Ascending aorta (tissue), 2 donors: ENCODE results near the gene PKDREJ. TPM values are rescaled to one million over a fixed set of nuclear protein-coding genes. Genes with fewer than 3 reads are reported as not detected.
"Not testable (repeated sequence)": the region's sequence is repeated elsewhere in the genome, so short reads cannot be mapped to it uniquely, and the experiment has no call there.

Experiments
- DNase-seq, 2 donors: peaks; one replicate each; pipeline ENCODE4 v3.0.0-alpha.2; 2019; ENCODE audit warnings: low spot score in 2 of 2
- H3K27ac ChIP-seq, 2 donors: fragments of 200-600 bp; sonication (generic); one replicate each; pipeline ENCODE4 v1.5.1; 2016 to 2017; ENCODE audit warnings: mild to moderate bottlenecking in 1 of 2
- H3K27me3 ChIP-seq: fragments of 200-600 bp; sonication (generic); one replicate; pipeline ENCODE4 v1.5.1; 2017
- H3K36me3 ChIP-seq, 2 donors: fragments of 200-600 bp; sonication (generic); one replicate each; pipeline ENCODE4 v1.5.1; 2016
- H3K4me1 ChIP-seq, 2 donors: fragments of 200-600 bp; sonication (generic); one replicate each; pipeline ENCODE4 v1.5.1; 2016 to 2017; ENCODE audit warnings: mild to moderate bottlenecking in 1 of 2
- H3K4me3 ChIP-seq, 2 donors: fragments of 200-600 bp; sonication (generic); one replicate each; pipeline ENCODE4 v1.5.1; 2016 to 2017; ENCODE audit warnings: mild to moderate bottlenecking in 1 of 2
- H3K9me3 ChIP-seq, 2 donors: fragments of 200-600 bp; sonication (generic); one replicate each; pipeline ENCODE4 v1.5.1; 2016
- intact Hi-C: fragments of 100-400 bp; cut with DNase I; formaldehyde crosslinking; loops from one replicate; pipeline ENCODE4 v1.15.1; 2023
- total RNA-seq: library from RNA; depleted of rRNA; stranded (reverse); fragments of >200 nt; gene quantifications from one replicate; pipeline ENCODE4 v1.1.0, GENCODE V29; 2016
- TF ChIP-seq, protein P1 (sequence below), 3 experiments: fragments of 200-600 bp in 2 of 3; fragments of 450-650 bp in 1 of 3; sonication (generic) in 2 of 3; IDR thresholded peaks; one replicate each; pipeline ENCODE4 v1.5.1; 2016 to 2019; ENCODE audit warnings: antibody characterized with exemption in 3 of 3, mild to moderate bottlenecking in 1 of 3, moderate library complexity in 1 of 3

The PKDREJ gene, protein sequence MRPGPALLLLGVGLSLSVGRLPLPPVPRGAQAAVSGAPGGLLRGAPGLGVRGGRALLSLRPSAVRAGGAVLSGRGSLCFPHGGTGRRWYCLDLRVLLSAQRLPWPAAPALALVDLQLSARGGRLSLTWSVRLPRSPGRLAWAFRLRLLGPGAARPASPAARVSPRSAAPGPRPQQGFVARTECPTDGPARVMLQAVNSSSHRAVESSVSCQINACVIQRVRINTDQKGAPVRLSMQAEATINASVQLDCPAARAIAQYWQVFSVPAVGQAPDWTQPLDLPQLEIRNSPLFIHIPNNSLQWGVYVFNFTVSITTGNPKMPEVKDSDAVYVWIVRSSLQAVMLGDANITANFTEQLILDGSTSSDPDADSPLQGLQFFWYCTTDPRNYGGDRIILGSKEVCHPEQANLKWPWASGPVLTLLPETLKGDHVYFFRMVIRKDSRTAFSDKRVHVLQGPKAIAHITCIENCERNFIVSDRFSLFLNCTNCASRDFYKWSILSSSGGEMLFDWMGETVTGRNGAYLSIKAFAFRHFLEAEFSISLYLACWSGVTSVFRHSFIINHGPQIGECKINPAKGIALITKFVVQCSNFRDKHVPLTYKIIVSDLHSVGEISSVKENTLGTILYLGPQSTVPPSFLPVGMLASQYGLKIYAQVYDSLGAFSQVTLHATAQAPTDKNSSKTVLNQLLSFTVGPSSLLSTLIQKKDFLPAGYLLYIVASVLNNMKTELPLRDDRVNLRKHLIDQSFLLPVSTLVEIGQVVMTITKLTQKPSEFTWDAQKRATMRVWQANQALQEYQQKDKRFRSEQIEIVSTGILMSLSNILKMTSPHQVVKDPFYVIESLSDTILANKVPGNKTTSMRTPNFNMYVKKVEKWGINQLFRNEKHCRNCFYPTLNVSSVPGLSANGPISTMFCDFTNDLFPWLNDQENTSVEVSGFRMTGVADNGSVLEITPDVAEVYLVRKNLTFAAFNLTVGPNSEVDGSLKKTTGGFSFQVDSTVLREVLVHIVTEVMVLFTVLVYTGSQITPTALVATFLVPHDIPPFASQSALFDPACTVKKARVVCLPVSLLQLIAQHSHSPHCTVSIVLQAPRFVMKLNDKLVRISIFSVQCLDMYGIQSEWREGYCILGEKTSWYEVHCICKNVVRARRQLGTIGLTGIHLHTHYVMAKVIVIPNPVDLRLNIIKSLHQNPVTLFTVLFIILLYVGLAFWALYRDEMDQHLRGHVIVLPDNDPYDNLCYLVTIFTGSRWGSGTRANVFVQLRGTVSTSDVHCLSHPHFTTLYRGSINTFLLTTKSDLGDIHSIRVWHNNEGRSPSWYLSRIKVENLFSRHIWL (N-terminal part only)
- not detected for total RNA-seq

DNA sequence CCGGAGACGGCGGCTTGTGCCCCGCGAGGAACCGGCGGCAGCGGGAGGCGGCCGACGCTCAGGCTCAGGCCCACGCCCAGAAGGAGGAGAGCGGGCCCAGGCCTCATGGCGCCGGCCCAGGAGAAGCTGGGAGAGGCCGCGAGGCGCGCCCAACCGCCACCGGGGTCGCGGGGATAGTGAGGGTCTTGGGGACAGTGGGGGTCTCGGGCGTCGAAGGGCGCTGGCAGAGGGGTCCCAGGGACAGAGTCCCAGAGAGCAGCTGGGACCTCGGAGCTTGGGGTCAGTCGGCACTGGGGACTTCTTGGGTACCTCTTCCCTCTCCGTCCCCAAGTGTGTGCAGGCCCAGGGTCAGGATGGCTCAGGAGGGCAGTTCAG is at the start of gene PKDREJ:
Gene PKDREJ, minus strand, starts transcription at position 128 of the 375 bp plus-strand sequence. Its CDS starts 21 bp downstream, at position 107.
- Histone ChIP-seq H3K27ac (no peak within 1 kb of the TSS), H3K27me3 (no peaks in the 10 kb centered on the region), H3K4me1 (peaks cover 0 to 8% of the 10 kb centered on the region in 2 donors), H3K4me3 (peak within 1 kb of the TSS; percentile 41 to 59), H3K9me3 (no peaks in the 10 kb centered on the region), H3K36me3 (no peaks in the 10 kb centered on the region)
- intact Hi-C loops = loop anchor here (1.0 to 10.0 kb wide), 2 partner anchors 13 to 72 kb away; partner anchors contain the start of genes CDPF1 and TRMU
- no peak for DNase-seq
- TF ChIP-seq, protein P1, sequence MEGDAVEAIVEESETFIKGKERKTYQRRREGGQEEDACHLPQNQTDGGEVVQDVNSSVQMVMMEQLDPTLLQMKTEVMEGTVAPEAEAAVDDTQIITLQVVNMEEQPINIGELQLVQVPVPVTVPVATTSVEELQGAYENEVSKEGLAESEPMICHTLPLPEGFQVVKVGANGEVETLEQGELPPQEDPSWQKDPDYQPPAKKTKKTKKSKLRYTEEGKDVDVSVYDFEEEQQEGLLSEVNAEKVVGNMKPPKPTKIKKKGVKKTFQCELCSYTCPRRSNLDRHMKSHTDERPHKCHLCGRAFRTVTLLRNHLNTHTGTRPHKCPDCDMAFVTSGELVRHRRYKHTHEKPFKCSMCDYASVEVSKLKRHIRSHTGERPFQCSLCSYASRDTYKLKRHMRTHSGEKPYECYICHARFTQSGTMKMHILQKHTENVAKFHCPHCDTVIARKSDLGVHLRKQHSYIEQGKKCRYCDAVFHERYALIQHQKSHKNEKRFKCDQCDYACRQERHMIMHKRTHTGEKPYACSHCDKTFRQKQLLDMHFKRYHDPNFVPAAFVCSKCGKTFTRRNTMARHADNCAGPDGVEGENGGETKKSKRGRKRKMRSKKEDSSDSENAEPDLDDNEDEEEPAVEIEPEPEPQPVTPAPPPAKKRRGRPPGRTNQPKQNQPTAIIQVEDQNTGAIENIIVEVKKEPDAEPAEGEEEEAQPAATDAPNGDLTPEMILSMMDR (IDR thresholded peaks at IDR 0.05) = no peak

DNA sequence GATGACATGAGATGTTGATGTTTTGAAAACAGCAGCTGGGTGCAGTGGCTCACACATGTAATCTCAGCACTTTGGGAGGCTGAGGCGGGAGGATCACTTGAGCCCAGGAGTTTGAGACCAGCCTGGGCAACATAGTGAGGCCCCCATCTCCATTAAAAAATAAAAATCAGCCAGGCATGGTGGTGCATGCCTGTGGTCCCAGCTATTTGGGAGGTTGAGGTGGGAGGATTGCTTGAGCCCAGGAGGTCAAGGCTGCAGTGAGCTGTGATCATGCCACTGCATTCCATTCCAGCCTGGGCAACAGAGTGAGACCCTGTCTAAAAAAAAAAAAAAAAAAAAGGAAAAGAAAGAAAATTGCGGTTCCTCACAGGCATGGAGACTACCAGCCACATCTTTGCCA is 49.7 kb upstream of the PKDREJ start:
- intact Hi-C loops = loop anchor here (5.0 kb wide), 1 partner anchor 316 kb away; no protein-coding TSS in a partner anchor
- H3K4me1 ChIP-seq, H3K36me3 ChIP-seq, H3K27me3 ChIP-seq, H3K9me3 ChIP-seq, DNase-seq, H3K27ac ChIP-seq, H3K4me3 ChIP-seq: not testable (repeated sequence)

DNA sequence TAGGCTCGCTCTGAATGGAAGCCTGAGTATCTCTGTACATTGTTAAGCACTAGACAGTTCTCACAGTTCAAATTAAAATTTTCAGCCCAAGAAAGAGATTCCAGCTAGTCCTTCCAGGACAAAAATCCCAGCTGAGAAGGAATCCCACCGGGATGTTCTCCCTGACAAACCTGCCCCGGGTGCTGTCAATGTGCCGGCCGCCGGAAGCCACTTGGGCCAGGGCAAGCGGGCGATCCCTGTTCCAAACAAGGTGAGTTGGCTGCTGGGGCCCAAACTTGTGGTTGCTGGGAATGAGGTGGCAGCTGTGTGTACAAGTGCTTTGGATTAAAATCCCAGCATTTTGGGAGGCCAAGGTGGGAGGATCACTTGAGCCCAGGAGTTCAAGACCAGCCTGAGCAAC is 48.9 kb upstream of the PKDREJ start:
- DNase-seq = no peak
- Histone ChIP-seq H3K4me3 (no peak overlapping the region), H3K4me1 (no peaks in the 10 kb centered on the region), H3K9me3 (no peaks in the 10 kb centered on the region), H3K27me3 (no peaks in the 10 kb centered on the region), H3K36me3 (no peaks in the 10 kb centered on the region), H3K27ac (no peak overlapping the region)
- TF ChIP-seq, protein P1 (IDR thresholded peaks at IDR 0.05) = no peak
- intact Hi-C loops = loop anchor here (5.0 kb wide), 1 partner anchor 315 kb away; no protein-coding TSS in a partner anchor

DNA sequence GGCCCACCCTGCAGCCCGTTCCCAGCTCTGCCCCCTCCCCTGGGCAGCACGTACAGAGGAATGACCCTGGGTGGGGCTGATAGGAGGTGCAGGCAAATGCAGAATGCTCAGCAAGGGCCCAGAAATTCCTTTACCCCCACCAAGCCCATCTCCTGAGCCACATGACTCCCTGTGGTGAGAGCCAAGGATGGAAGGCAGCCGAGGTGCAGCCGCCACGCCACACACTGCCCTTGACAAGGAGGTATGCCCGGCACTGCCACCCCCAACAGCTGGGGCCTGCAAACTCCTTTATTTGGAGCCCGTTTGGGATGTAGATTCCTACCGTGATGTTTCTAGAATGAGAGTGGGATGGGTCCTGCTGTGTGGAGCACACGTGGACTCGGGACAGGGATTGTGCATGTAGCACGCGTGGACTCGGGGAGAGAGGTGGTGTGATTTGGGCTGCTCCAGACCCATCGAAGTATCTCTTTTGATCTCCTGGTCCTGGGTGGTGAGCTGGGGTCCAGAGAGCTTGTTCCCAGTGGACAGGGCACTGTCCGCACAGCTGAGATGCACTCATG is 46.5 kb upstream of the PKDREJ start:
- no peaks in the 10 kb centered on the region for H3K27me3 ChIP-seq
- no peaks in the 10 kb centered on the region for H3K4me1 ChIP-seq
- TF ChIP-seq, protein P1 (IDR thresholded peaks at IDR 0.05) = no peak
- no peaks in the 10 kb centered on the region for H3K36me3 ChIP-seq
- H3K9me3 ChIP-seq = no peaks in the 10 kb centered on the region
- no peak for DNase-seq
- no peak overlapping the region for H3K27ac ChIP-seq
- intact Hi-C loops = loop anchor here (5.0 kb wide), 1 partner anchor 312 kb away; no protein-coding TSS in a partner anchor
- no peak overlapping the region for H3K4me3 ChIP-seq

DNA sequence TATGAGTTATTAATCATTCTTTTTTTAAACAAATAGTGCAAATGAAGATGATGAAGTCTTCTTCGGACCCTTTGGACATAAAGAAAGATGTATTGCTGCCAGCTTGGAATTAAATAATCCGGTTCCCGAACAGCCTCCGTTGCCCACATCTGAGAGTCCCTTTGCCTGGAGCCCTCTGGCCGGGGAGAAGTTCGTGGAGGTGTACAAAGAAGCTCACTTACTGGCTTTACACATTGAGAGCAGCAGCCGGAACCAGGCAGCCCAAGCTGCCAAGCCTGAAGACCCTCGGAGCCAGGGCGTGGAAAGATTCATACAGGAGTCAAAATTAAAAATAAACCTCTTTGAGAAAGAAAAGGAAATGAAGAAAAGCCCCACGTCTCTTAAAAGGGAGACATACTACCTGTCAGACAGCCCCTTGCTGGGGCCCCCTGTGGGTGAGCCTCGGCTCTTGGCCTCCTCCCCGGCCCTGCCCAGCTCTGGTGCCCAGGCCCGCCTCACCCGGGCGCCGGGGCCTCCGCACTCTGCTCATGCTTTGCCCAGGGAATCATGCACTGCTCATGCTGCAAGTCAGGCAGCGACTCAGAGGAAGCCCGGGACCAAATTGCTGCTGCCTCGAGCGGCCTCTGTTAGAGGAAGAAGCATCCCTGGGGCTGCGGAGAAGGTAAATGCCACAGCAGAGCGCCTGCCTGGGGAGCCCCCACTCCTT is 45.3 kb upstream of the PKDREJ start:
- Histone ChIP-seq H3K9me3 (no peaks in the 10 kb centered on the region), H3K4me1 (no peaks in the 10 kb centered on the region), H3K4me3 (no peak overlapping the region), H3K36me3 (no peaks in the 10 kb centered on the region), H3K27me3 (no peaks in the 10 kb centered on the region), H3K27ac (no peak overlapping the region)
- TF ChIP-seq, protein P1 (IDR thresholded peaks at IDR 0.05) = no peak
- intact Hi-C loops = no loop called here
- DNase-seq = no peak
